K562 (cell line): Measurements from ENCODE around the gene OR6C3. TPM values are rescaled to one million over a fixed set of nuclear protein-coding genes. Genes with fewer than 3 reads are reported as not detected.

ENCODE experiments used
- CBX2 ChIP-seq: fragments of 200-600 bp; sonication (generic); IDR thresholded peaks from one replicate; pipeline ENCODE4 v1.6.1; 2012; ENCODE audit warnings: mild to moderate bottlenecking, low read length, inconsistent platforms; ENCODE audit not compliant: insufficient read depth, poor library complexity, severe bottlenecking
- CREB3L1 ChIP-seq: fragments of 450-650 bp; IDR thresholded peaks from 2 replicates; pipeline ENCODE4 v1.6.1; 2014; ENCODE audit warnings: low read depth, mild to moderate bottlenecking, moderate library complexity, borderline replicate concordance
- UBTF ChIP-seq, 2 experiments: IDR thresholded peaks; 2 replicates each; pipeline ENCODE4 v1.6.1; 2012; ENCODE audit warnings: improper control_type of control experiment in 2 of 2, low read depth in 2 of 2, low read length in 2 of 2, borderline replicate concordance in 1 of 2
- ZHX1 ChIP-seq: fragments of 150-350 bp; conservative IDR thresholded peaks from 2 replicates; pipeline ENCODE4 v1.6.1; 2014; ENCODE audit warnings: low read length
- polyA plus RNA-seq, 8 experiments: library from polyadenylated mRNA; depleted of rRNA in 4 of 8; stranded (reverse) in 5 of 8; unstranded in 3 of 8; fragments of >200 nt; fragmentation: Nextera tagmentation in 2 of 8; fragmentation: Illumina TruSeq in 1 of 8; extraction: Ambion mirVana in 2 of 8; extraction: Trizol in 1 of 8; gene quantifications; 2 replicates each; pipeline versions ENCODE4 v1.2.1 to v1.2.3, GENCODE V29; 2011 to 2014; ENCODE audit warnings: inconsistent platforms in 1 of 8, missing spikeins in 1 of 8
- total RNA-seq, 7 experiments: library from RNA; depleted of rRNA in 6 of 7; stranded (reverse); fragments of >200 nt in 6 of 7; fragmentation: Illumina TruSeq in 2 of 7; extraction: Trizol in 2 of 7; gene quantifications; 2 replicates each; pipeline versions ENCODE4 v1.2.1 to v1.2.3, GENCODE V29; 2011 to 2021; ENCODE audit warnings: low replicate concordance in 1 of 7

The OR6C3 gene
- total and polyA plus RNA-seq, 9 of the 15 experiments (the other 6 are each of a cell fraction or from before 2014, with no cell fraction given): not detected

- TF ChIP-seq UBTF (IDR thresholded peaks at IDR 0.05; ENCODE audit: borderline replicate concordance in 1 of 2, low read depth in 2 of 2, low read length in 2 of 2): no peak
- no peak for TF ChIP-seq CREB3L1
- no peak for TF ChIP-seq CBX2
- TF ChIP-seq ZHX1: no peak
Measured at GRCh38 chr12:55365086-55365485, 34.5 kb downstream of the OR6C3 start (continued).
